A673 (cell line): ENCODE measurements around the gene NEDD4L.

Experiments used
- EZH2 ChIP-seq: fragments of 200-600 bp; sonication (generic); IDR thresholded peaks from 2 replicates; pipeline ENCODE4 v1.6.1; 2017; ENCODE audit warnings: borderline replicate concordance, low read depth, mild to moderate bottlenecking, mixed read lengths, antibody characterized with exemption, low read length; ENCODE audit not compliant: poor library complexity, severe bottlenecking
- TF ChIP-seq, protein P1 (sequence below): fragments of 300-800, 200-600 bp; sonication (generic); conservative IDR thresholded peaks from 2 replicates; pipeline ENCODE4 v1.5.1; 2017; ENCODE audit warnings: low read depth, mild to moderate bottlenecking, antibody characterized with exemption, low read length, moderate library complexity, mixed read lengths

DNA sequence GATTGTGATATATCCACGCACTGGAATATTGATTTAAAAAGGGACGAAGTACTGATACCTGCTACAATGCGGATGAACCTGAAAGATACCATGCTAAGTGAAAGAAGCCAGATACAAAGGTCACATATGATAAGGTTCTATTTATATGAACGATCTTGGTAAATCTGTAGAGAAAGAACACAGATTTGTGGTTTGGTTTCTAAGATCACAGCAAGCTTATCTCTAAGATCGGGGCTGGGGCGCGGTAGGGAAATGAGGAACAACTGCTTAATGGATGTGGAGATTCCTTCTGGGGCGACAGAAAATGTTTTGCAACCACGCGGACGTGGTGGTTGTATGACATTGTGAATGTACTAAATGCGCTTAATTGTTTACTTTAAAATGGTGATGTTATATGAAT is 60.1 kb downstream of the NEDD4L start:
- TF ChIP-seq, protein P1, sequence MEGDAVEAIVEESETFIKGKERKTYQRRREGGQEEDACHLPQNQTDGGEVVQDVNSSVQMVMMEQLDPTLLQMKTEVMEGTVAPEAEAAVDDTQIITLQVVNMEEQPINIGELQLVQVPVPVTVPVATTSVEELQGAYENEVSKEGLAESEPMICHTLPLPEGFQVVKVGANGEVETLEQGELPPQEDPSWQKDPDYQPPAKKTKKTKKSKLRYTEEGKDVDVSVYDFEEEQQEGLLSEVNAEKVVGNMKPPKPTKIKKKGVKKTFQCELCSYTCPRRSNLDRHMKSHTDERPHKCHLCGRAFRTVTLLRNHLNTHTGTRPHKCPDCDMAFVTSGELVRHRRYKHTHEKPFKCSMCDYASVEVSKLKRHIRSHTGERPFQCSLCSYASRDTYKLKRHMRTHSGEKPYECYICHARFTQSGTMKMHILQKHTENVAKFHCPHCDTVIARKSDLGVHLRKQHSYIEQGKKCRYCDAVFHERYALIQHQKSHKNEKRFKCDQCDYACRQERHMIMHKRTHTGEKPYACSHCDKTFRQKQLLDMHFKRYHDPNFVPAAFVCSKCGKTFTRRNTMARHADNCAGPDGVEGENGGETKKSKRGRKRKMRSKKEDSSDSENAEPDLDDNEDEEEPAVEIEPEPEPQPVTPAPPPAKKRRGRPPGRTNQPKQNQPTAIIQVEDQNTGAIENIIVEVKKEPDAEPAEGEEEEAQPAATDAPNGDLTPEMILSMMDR = no peak
- TF ChIP-seq EZH2 = no peak
